Naive thymus-derived CD4-positive, alpha-beta T cell (primary cell): Measurements from ENCODE around the gene PIGO. TPM values are rescaled to one million over a fixed set of nuclear protein-coding genes. Genes with fewer than 3 reads are reported as not detected.

Experiments
- ATAC-seq: fragments of 150-1000 bp; cut with Tn5 transposase; 2 replicates; pipeline ENCODE4 v1.10.0; 2021; ENCODE audit warnings: mild to moderate bottlenecking, moderate library complexity
- CTCF ChIA-PET: fragments of 350-600 bp; sonication (Branson Sonifier 250); formaldehyde crosslinking; loops from one replicate; lab custom pipeline; 2021; ENCODE audit warnings: antibody characterized with exemption; lab: Charles Lee
- POLR2A ChIA-PET: fragments of 350-600 bp; sonication (Branson Sonifier 250); formaldehyde crosslinking; loops from one replicate; lab custom pipeline; 2021; ENCODE audit warnings: antibody characterized with exemption, inconsistent platforms; lab: Charles Lee
- DNase-seq, 9 donors: peaks; one replicate each; pipeline versions ENCODE4 v3.0.0 to v3.0.0-alpha.2; 2020 to 2022; ENCODE audit warnings: mixed read lengths in 1 of 9
- H3K27ac ChIP-seq: one replicate; pipeline ENCODE4 v1.7.0; 2013; ENCODE audit warnings: mild to moderate bottlenecking, low read depth, low read length, moderate library complexity
- H3K27me3 ChIP-seq, 2 donors: one replicate each; pipeline ENCODE4 v1.7.0; 2013; ENCODE audit warnings: low read length in 2 of 2, mild to moderate bottlenecking in 2 of 2, moderate library complexity in 2 of 2; ENCODE audit not compliant: control insufficient read depth in 2 of 2, insufficient read depth in 2 of 2
- H3K36me3 ChIP-seq, 3 experiments: 1 replicate in 2 of 3; 2 replicates in 1 of 3; pipeline ENCODE4 v1.7.0; 2013; ENCODE audit warnings: low read length in 3 of 3, mild to moderate bottlenecking in 3 of 3, moderate library complexity in 1 of 3; ENCODE audit not compliant: insufficient read depth in 3 of 3, control insufficient read depth in 2 of 3
- H3K4me1 ChIP-seq, 2 donors: one replicate each; pipeline ENCODE4 v1.7.0; 2013; ENCODE audit warnings: low read length in 2 of 2, mild to moderate bottlenecking in 2 of 2, moderate library complexity in 1 of 2; ENCODE audit not compliant: control insufficient read depth in 2 of 2, insufficient read depth in 2 of 2
- H3K4me3 ChIP-seq: 2 replicates; pipeline ENCODE4 v1.7.0; 2013; ENCODE audit warnings: mild to moderate bottlenecking, low read length
- H3K9me3 ChIP-seq, 3 experiments: 1 replicate in 2 of 3; 2 replicates in 1 of 3; pipeline ENCODE4 v1.7.0; 2013; ENCODE audit warnings: low read length in 3 of 3; ENCODE audit not compliant: control insufficient read depth in 2 of 3
- H3K27ac Mint-ChIP-seq, 9 donors: one replicate each; pipeline ENCODE4 v1.8.0; 2020 to 2022; ENCODE audit warnings: mixed read lengths in 9 of 9, mild to moderate bottlenecking in 8 of 9, moderate library complexity in 5 of 9, inconsistent platforms in 2 of 9
- H3K27me3 Mint-ChIP-seq, 5 donors: one replicate each; pipeline ENCODE4 v1.8.0; 2021 to 2022; ENCODE audit warnings: mixed read lengths in 5 of 5, mild to moderate bottlenecking in 1 of 5
- H3K36me3 Mint-ChIP-seq, 5 donors: one replicate each; pipeline ENCODE4 v1.8.0; 2020 to 2022; ENCODE audit warnings: mixed read lengths in 5 of 5, mild to moderate bottlenecking in 3 of 5, inconsistent platforms in 1 of 5
- H3K4me1 Mint-ChIP-seq, 7 donors: one replicate each; pipeline ENCODE4 v1.8.0; 2020 to 2022; ENCODE audit warnings: mixed read lengths in 7 of 7, mild to moderate bottlenecking in 3 of 7, inconsistent platforms in 1 of 7
- H3K4me3 Mint-ChIP-seq, 10 donors: one replicate each; pipeline ENCODE4 v1.8.0; 2020 to 2022; ENCODE audit warnings: mild to moderate bottlenecking in 10 of 10, mixed read lengths in 10 of 10, moderate library complexity in 6 of 10, inconsistent platforms in 2 of 10
- H3K9me3 Mint-ChIP-seq, 11 donors: one replicate each; pipeline ENCODE4 v1.8.0; 2020 to 2022; ENCODE audit warnings: mixed read lengths in 11 of 11, mild to moderate bottlenecking in 4 of 11, inconsistent platforms in 1 of 11, moderate library complexity in 1 of 11
- intact Hi-C, 2 donors: fragments of 100-400 bp; cut with micrococcal nuclease; formaldehyde crosslinking; loops; one replicate each; pipeline ENCODE4 v1.15.1; 2023
- polyA plus RNA-seq, 2 donors: library from polyadenylated mRNA; unstranded; fragments of 300-500 nt; fragmentation: Illumina TruSeq; gene quantifications; one replicate each; pipeline ENCODE4 v1.2.3, GENCODE V29; 2021
- total RNA-seq, 6 experiments: library from RNA in 5 of 6; stranded (reverse) in 5 of 6; gene quantifications; 1 replicate in 5 of 6; 2 replicates in 1 of 6; pipeline ENCODE4 v1.2.3 and lab custom pipeline; 2021 to 2026

PIGO gene
- total RNA-seq (10 to 100 TPM; 27.1 to 36.0 (median 29.9) TPM), polyA plus RNA-seq (10 to 100 TPM; 27.4 to 30.6 TPM), total RNA-seq (lab: John Stamatoyannopoulos, UW) (43.3 reads per million, percentile 68 among the genes with 10 or more reads in this experiment)

GRCh38 chr9:35096035-35096849, at the start of gene PIGO:
TSS of gene PIGO (minus strand) at chr9:35096591. CDS start at chr9:35095565, 1,026 bp downstream.
- ChIA-PET CTCF (interaction anchor here (1.0 to 3.9 kb wide), 9 partner anchors 9 to 197 kb away, joined by 3 to 19 read pairs (median 4); partner anchors contain the start of genes ATOSB, FANCG and VCP), POLR2A (interaction anchor here (0.6 to 11.3 kb wide), 13 partner anchors 9 to 197 kb away, joined by 3 to 88 read pairs (median 4); partner anchors contain the start of genes FANCG, UNC13B and VCP)
- Histone ChIP-seq H3K4me1 (peaks cover 8 to 11% of the 10 kb centered on the region in 2 donors), H3K4me3 (peak within 1 kb of the TSS; percentile 97), H3K36me3 (peaks cover 4 to 56% (median 16%) of the 10 kb centered on the region in 3 experiments), H3K27ac (peak within 1 kb of the TSS; percentile 99), H3K27me3 (no peaks in the 10 kb centered on the region), H3K9me3 (no peaks in the 10 kb centered on the region)
- Mint-ChIP-seq H3K9me3 (no peaks in the 10 kb centered on the region), H3K27ac (peak within 1 kb of the TSS; percentile 77 to 96 (median 94)), H3K27me3 (no peaks in the 10 kb centered on the region), H3K4me3 (peak within 1 kb of the TSS; percentile 81 to 90 (median 86)), H3K36me3 (peaks cover 0 to 39% (median 8%) of the 10 kb centered on the region in 5 donors), H3K4me1 (peaks cover 25 to 50% (median 38%) of the 10 kb centered on the region in 7 donors)
- intact Hi-C loops, result loop anchor here (1.0 to 2.0 kb wide), 9 partner anchors 15 to 636 kb away; partner anchors contain the start of genes DNAJB5 (in 2 of the 2), VCP (in 2 of the 2), CREB3 (in 1 of the 2) and TLN1 (in 1 of the 2)
- DNase-seq (peak; percentile 85 to 94 (median 92)), ATAC-seq (peak; percentile 96)

- H3K27me3 ChIP-seq, result no peaks in the 10 kb centered on the region
- H3K27ac ChIP-seq, result no peak overlapping the region
- ChIA-PET CTCF (no interaction called here), POLR2A (no interaction called here)
- peaks cover 0 to 6% (median 3%) of the 10 kb centered on the region in 5 donors for H3K36me3 Mint-ChIP-seq
- H3K27me3 Mint-ChIP-seq, result peaks cover 0 to 3% (median 0%) of the 10 kb centered on the region in 5 donors
- H3K4me3 Mint-ChIP-seq, result no peak overlapping the region
- no peak overlapping the region for H3K4me3 ChIP-seq
- no peak for ATAC-seq
- no peaks in the 10 kb centered on the region for H3K4me1 ChIP-seq
- H3K27ac Mint-ChIP-seq, result no peak overlapping the region
- H3K36me3 ChIP-seq, result no peaks in the 10 kb centered on the region
- H3K9me3 Mint-ChIP-seq, result peaks cover 0 to 46% (median 15%) of the 10 kb centered on the region in 11 donors
- intact Hi-C loops, result no loop called here
- no peak for DNase-seq
- peaks cover 0 to 17% (median 0%) of the 10 kb centered on the region in 3 experiments for H3K9me3 ChIP-seq
- no peaks in the 10 kb centered on the region for H3K4me1 Mint-ChIP-seq
Measured at GRCh38 chr9:35142037-35142436, 45.6 kb upstream of the PIGO start.

GRCh38 chr9:35140093-35140492, 43.7 kb upstream of the PIGO start:
- no peaks in the 10 kb centered on the region for H3K4me1 Mint-ChIP-seq
- POLR2A ChIA-PET, result no interaction called here
- intact Hi-C loops, result no loop called here
- CTCF ChIA-PET, result no interaction called here
- peaks cover 0 to 3% (median 0%) of the 10 kb centered on the region in 5 donors for H3K27me3 Mint-ChIP-seq
- Histone ChIP-seq H3K36me3 (no peaks in the 10 kb centered on the region), H3K4me1 (no peaks in the 10 kb centered on the region), H3K27me3 (no peaks in the 10 kb centered on the region), H3K4me3 (no peak overlapping the region), H3K27ac (no peak overlapping the region), H3K9me3 (peaks cover 0 to 17% (median 0%) of the 10 kb centered on the region in 3 experiments)
- H3K36me3 Mint-ChIP-seq, result peaks cover 0 to 4% (median 3%) of the 10 kb centered on the region in 5 donors
- ATAC-seq (no peak), DNase-seq (no peak)
- no peak overlapping the region for H3K4me3 Mint-ChIP-seq
- H3K9me3 Mint-ChIP-seq, result peaks cover 0 to 37% (median 13%) of the 10 kb centered on the region in 11 donors
- no peak overlapping the region for H3K27ac Mint-ChIP-seq

GRCh38 chr9:35136866-35137265, 40.5 kb upstream of the PIGO start:
- Histone ChIP-seq H3K4me3 (no peak overlapping the region), H3K4me1 (no peaks in the 10 kb centered on the region), H3K27me3 (no peaks in the 10 kb centered on the region), H3K36me3 (no peaks in the 10 kb centered on the region), H3K27ac (no peak overlapping the region), H3K9me3 (peaks cover 0 to 7% (median 0%) of the 10 kb centered on the region in 3 experiments)
- peaks cover 0 to 27% (median 5%) of the 10 kb centered on the region in 11 donors for H3K9me3 Mint-ChIP-seq
- ATAC-seq, result no peak
- peaks cover 0 to 4% (median 0%) of the 10 kb centered on the region in 5 donors for H3K27me3 Mint-ChIP-seq
- no peak for DNase-seq
- H3K36me3 Mint-ChIP-seq, result peaks cover 0 to 3% (median 0%) of the 10 kb centered on the region in 5 donors
- intact Hi-C loops, result no loop called here
- no peak overlapping the region for H3K27ac Mint-ChIP-seq
- ChIA-PET CTCF (no interaction called here), POLR2A (no interaction called here)
- H3K4me3 Mint-ChIP-seq, result no peak overlapping the region
- H3K4me1 Mint-ChIP-seq, result no peaks in the 10 kb centered on the region

- Histone ChIP-seq H3K27me3 (no peaks in the 10 kb centered on the region), H3K27ac (no peak overlapping the region), H3K36me3 (no peaks in the 10 kb centered on the region), H3K4me3 (no peak overlapping the region), H3K4me1 (no peaks in the 10 kb centered on the region), H3K9me3 (no peaks in the 10 kb centered on the region)
- Mint-ChIP-seq H3K36me3 (peaks cover 0 to 3% (median 0%) of the 10 kb centered on the region in 5 donors), H3K9me3 (peaks cover 0 to 25% (median 3%) of the 10 kb centered on the region in 11 donors), H3K4me1 (no peaks in the 10 kb centered on the region), H3K27ac (no peak overlapping the region), H3K4me3 (no peak overlapping the region), H3K27me3 (peaks cover 0 to 4% (median 0%) of the 10 kb centered on the region in 5 donors)
- ChIA-PET CTCF (interaction anchor here (0.7 kb wide), 1 partner anchor 430 kb away, joined by 3 read pairs; no protein-coding TSS in a partner anchor), POLR2A (interaction anchor here (0.6 kb wide), 1 partner anchor 11 kb away, joined by 4 read pairs; no protein-coding TSS in a partner anchor)
- no peak for DNase-seq
- intact Hi-C loops, result no loop called here
- ATAC-seq, result no peak
Measured at GRCh38 chr9:35135988-35136387, 39.6 kb upstream of the PIGO start.

GRCh38 chr9:35134920-35135319, 38.5 kb upstream of the PIGO start:
- Histone ChIP-seq H3K4me3 (no peak overlapping the region), H3K4me1 (no peaks in the 10 kb centered on the region), H3K36me3 (no peaks in the 10 kb centered on the region), H3K9me3 (no peaks in the 10 kb centered on the region), H3K27me3 (no peaks in the 10 kb centered on the region), H3K27ac (no peak overlapping the region)
- Mint-ChIP-seq H3K27me3 (peaks cover 0 to 4% (median 0%) of the 10 kb centered on the region in 5 donors), H3K27ac (no peak overlapping the region), H3K4me1 (no peaks in the 10 kb centered on the region), H3K4me3 (no peak overlapping the region), H3K9me3 (peaks cover 0 to 25% (median 0%) of the 10 kb centered on the region in 11 donors), H3K36me3 (no peaks in the 10 kb centered on the region)
- ChIA-PET CTCF (no interaction called here), POLR2A (no interaction called here)
- no peak for DNase-seq
- no peak for ATAC-seq
- intact Hi-C loops, result no loop called here
